ENCODE data around the gene FBLN2.

Gene FBLN2

GRCh38 chr3:13569201-13569600 lies 20.3 kb downstream of the FBLN2 start:
- DNase-seq = no peak

GRCh38 chr3:13569641-13570390 lies 20.9 kb downstream of the FBLN2 start:
- DNase-seq = no peak

- no peak for DNase-seq
Observed at GRCh38 chr3:13570391-13571194, 21.7 kb downstream of the FBLN2 start.

GRCh38 chr3:13571264-13571663 lies 22.3 kb downstream of the FBLN2 start:
- DNase-seq = no peak

GRCh38 chr3:13571831-13572750 lies 23.2 kb downstream of the FBLN2 start:
- DNase-seq = no peak

GRCh38 chr3:13572926-13573623 lies 24.1 kb downstream of the FBLN2 start:
- no peak for DNase-seq

- DNase-seq = peak; percentile 28
Observed at GRCh38 chr3:13574083-13574797, 25.3 kb downstream of the FBLN2 start.

GRCh38 chr3:13574798-13575451 lies 26.0 kb downstream of the FBLN2 start:
- DNase-seq = peak; percentile 70

GRCh38 chr3:13575459-13576061 lies 26.6 kb downstream of the FBLN2 start:
- DNase-seq = no peak

GRCh38 chr3:13577181-13578121 lies 28.5 kb downstream of the FBLN2 start:
- DNase-seq = no peak

GRCh38 chr3:13578251-13578650 lies 29.3 kb downstream of the FBLN2 start:
- peak; percentile 32 for DNase-seq

- DNase-seq = peak; percentile 82
Observed at GRCh38 chr3:13579063-13579462, 30.1 kb downstream of the FBLN2 start.

- DNase-seq = no peak
Observed at GRCh38 chr3:13580256-13581023, 31.5 kb downstream of the FBLN2 start.

GRCh38 chr3:13581485-13582365 lies 32.8 kb downstream of the FBLN2 start:
- DNase-seq = no peak

GRCh38 chr3:13582366-13583250 lies 33.7 kb downstream of the FBLN2 start:
- no peak for DNase-seq
